Hepatocyte (in vitro differentiated cells): Measurements from ENCODE around the gene LCMT2.

Experiments used
- CTCF ChIP-seq: fragments of 200-600 bp; sonication (generic); IDR thresholded peaks from 2 replicates; pipeline ENCODE4 v1.5.1; 2016; ENCODE audit warnings: antibody characterized with exemption, mild to moderate bottlenecking; ENCODE audit not compliant: poor library complexity
- EZH2 ChIP-seq: fragments of 200-600 bp; sonication (generic); IDR thresholded peaks from 2 replicates; pipeline ENCODE4 v1.6.1; 2016; ENCODE audit warnings: antibody characterized with exemption, mild to moderate bottlenecking, borderline replicate concordance
- EZH2phosphoT487 ChIP-seq: fragments of 200-600 bp; sonication (generic); IDR thresholded peaks from one replicate; pipeline ENCODE4 v1.6.1; 2018; ENCODE audit warnings: antibody characterized with exemption, mild to moderate bottlenecking, low read depth, moderate library complexity; ENCODE audit not compliant: unreplicated experiment, severe bottlenecking

- TF ChIP-seq CTCF (no peak), EZH2 (no peak), EZH2phosphoT487 (no peak)
These were observed 22.5 kb upstream of the LCMT2 start for GRCh38 chr15:43352693-43353382.
